GM12878 (cell line): Measurements from ENCODE around the gene MAGI2. TPM values are rescaled to one million over a fixed set of nuclear protein-coding genes. Genes with fewer than 3 reads are reported as not detected.

Source experiments
- ATAC-seq: fragments of 200-7000 bp; cut with Tn5 transposase; 3 replicates; pipeline ENCODE4 v1.9.1; 2020; ENCODE audit warnings: mild to moderate bottlenecking, moderate library complexity
- BruUV-seq: library from RNA; stranded (reverse); fragments of 400-500 nt; replicated peaks from 2 replicates; lab custom pipeline; 2021; lab: Mats Ljungman, UMichigan
- CTCF ChIA-PET: fragments of 300-600 bp; sonication (Branson Sonifier 250); formaldehyde crosslinking; extraction: SDS; loops from one replicate; lab custom pipeline; 2021; ENCODE audit warnings: inconsistent platforms; lab: Yijun Ruan, JAX
- POLR2A ChIA-PET: fragments of 350-600 bp; formaldehyde crosslinking; extraction: SDS; loops from one replicate; lab custom pipeline; 2021; ENCODE audit warnings: inconsistent platforms; lab: Charles Lee
- RAD21 ChIA-PET: fragments of 300-600 bp; sonication (Branson Sonifier 250); formaldehyde crosslinking; loops from one replicate; lab custom pipeline; 2023; ENCODE audit warnings: antibody characterized with exemption; ENCODE audit not compliant: unreplicated experiment; lab: Charles Lee
- SMC1A ChIA-PET: fragments of 300-600 bp; sonication (Branson Sonifier 250); formaldehyde crosslinking; loops from one replicate; lab custom pipeline; 2023; ENCODE audit not compliant: unreplicated experiment, uncharacterized antibody; lab: Charles Lee
- DNase-seq: peaks from one replicate; pipeline ENCODE4 v3.0.0-alpha.2; 2011; ENCODE audit warnings: low read depth, low spot score
- FAIRE-seq: peaks from 3 replicates; lab custom pipeline; 2011; peaks lifted over from hg19 to GRCh38; lab: Jason Lieb, UNC
- H2AFZ ChIP-seq: 2 replicates; pipeline ENCODE4 v1.6.0; 2011; ENCODE audit warnings: low read depth, low read length, control low read depth; ENCODE audit not compliant: control insufficient read depth
- H3K27ac ChIP-seq: 2 replicates; pipeline ENCODE4 v1.5.1; 2011; ENCODE audit warnings: control low read depth; ENCODE audit not compliant: control insufficient read depth, insufficient read depth
- H3K27me3 ChIP-seq, 2 experiments: replicated peaks in 1 of 2; 2 replicates each; pipeline versions ENCODE4 v1.6.0 to v1.6.1; 2011; ENCODE audit warnings: low read length in 1 of 2; ENCODE audit not compliant: control insufficient read depth in 2 of 2, insufficient read depth in 2 of 2
- H3K36me3 ChIP-seq, 2 experiments: 2 replicates each; pipeline ENCODE4 v1.5.1; 2011; ENCODE audit warnings: low read length in 1 of 2; ENCODE audit not compliant: control insufficient read depth in 2 of 2, insufficient read depth in 2 of 2
- H3K4me1 ChIP-seq: 2 replicates; pipeline ENCODE4 v1.6.1; 2011; ENCODE audit warnings: mild to moderate bottlenecking, low read length, moderate library complexity, mixed read lengths; ENCODE audit not compliant: control insufficient read depth, insufficient read depth
- H3K4me2 ChIP-seq: 2 replicates; pipeline ENCODE4 v1.6.0; 2011; ENCODE audit warnings: control low read depth; ENCODE audit not compliant: control insufficient read depth, insufficient read depth
- H3K4me3 ChIP-seq: fragments of 200-600 bp; sonication (generic); 2 replicates; pipeline ENCODE4 v1.5.1; 2016
- H3K79me2 ChIP-seq: 2 replicates; pipeline ENCODE4 v1.6.0; 2011; ENCODE audit warnings: low read length; ENCODE audit not compliant: control insufficient read depth, insufficient read depth
- H3K9ac ChIP-seq: 2 replicates; pipeline ENCODE4 v1.8.0; 2011; ENCODE audit warnings: low read length, control low read depth, mixed read lengths; ENCODE audit not compliant: control insufficient read depth, insufficient read depth
- H3K9me3 ChIP-seq: replicated peaks from 3 replicates; pipeline ENCODE4 v1.5.1; 2011; ENCODE audit warnings: mild to moderate bottlenecking, low read length; ENCODE audit not compliant: control insufficient read depth, insufficient read depth
- H4K20me1 ChIP-seq: 2 replicates; pipeline ENCODE4 v1.6.0; 2011; ENCODE audit not compliant: control insufficient read depth, insufficient read depth
- CTCF ChIP-seq, 3 experiments: IDR thresholded peaks in 2 of 3; conservative IDR thresholded peaks in 1 of 3; 2 replicates each; pipeline ENCODE4 v1.5.1; 2011; ENCODE audit warnings: low read depth in 3 of 3, low read length in 3 of 3, mild to moderate bottlenecking in 3 of 3, control low read depth in 2 of 3, moderate library complexity in 2 of 3, inconsistent platforms in 1 of 3, mixed read lengths in 1 of 3; ENCODE audit not compliant: control insufficient read depth in 2 of 3, insufficient read depth in 1 of 3; ENCODE audit errors: extremely low read depth in 1 of 3
- E2F4 ChIP-seq: IDR thresholded peaks from 2 replicates; pipeline ENCODE4 v1.6.1; 2012; ENCODE audit warnings: low read depth, low read length, improper control_type of control experiment
- EGR1 ChIP-seq, 2 experiments: IDR thresholded peaks; 1 replicate in 1 of 2; 2 replicates in 1 of 2; pipeline ENCODE4 v1.6.1; 2011 to 2012; ENCODE audit warnings: low read depth in 2 of 2, low read length in 2 of 2, borderline replicate concordance in 1 of 2, mild to moderate bottlenecking in 1 of 2, moderate library complexity in 1 of 2
- HSF1 ChIP-seq: fragments of 150-350 bp; IDR thresholded peaks from 2 replicates; pipeline ENCODE4 v1.6.1; 2014; ENCODE audit warnings: mild to moderate bottlenecking, low read depth, low read length
- IKZF1 ChIP-seq: fragments of 450-650 bp; conservative IDR thresholded peaks from 2 replicates; pipeline ENCODE4 v1.6.1; 2017; ENCODE audit warnings: antibody characterized with exemption, mild to moderate bottlenecking
- MEF2A ChIP-seq: IDR thresholded peaks from 2 replicates; pipeline ENCODE4 v1.6.1; 2011; ENCODE audit warnings: low read depth, mild to moderate bottlenecking, low read length, moderate library complexity; ENCODE audit not compliant: insufficient read depth
- MEF2B ChIP-seq: fragments of 450-650 bp; IDR thresholded peaks from 2 replicates; pipeline ENCODE4 v1.6.1; 2018; ENCODE audit warnings: mild to moderate bottlenecking, moderate library complexity; ENCODE audit not compliant: partially characterized antibody, poor library complexity, severe bottlenecking
- MTA3 ChIP-seq: IDR thresholded peaks from 2 replicates; pipeline ENCODE4 v1.6.1; 2012; ENCODE audit warnings: low read length, inconsistent platforms, borderline replicate concordance
- NFYB ChIP-seq: IDR thresholded peaks from 2 replicates; pipeline ENCODE4 v1.6.1; 2011; ENCODE audit warnings: low read depth, mild to moderate bottlenecking, low read length, improper control_type of control experiment, moderate library complexity; ENCODE audit not compliant: insufficient read depth
- PML ChIP-seq: IDR thresholded peaks from 2 replicates; pipeline ENCODE4 v1.6.1; 2012; ENCODE audit warnings: low read length, inconsistent platforms
- RAD21 ChIP-seq: IDR thresholded peaks from 2 replicates; pipeline ENCODE4 v1.6.1; 2011; ENCODE audit warnings: mild to moderate bottlenecking, low read depth, low read length, moderate library complexity; ENCODE audit not compliant: insufficient read depth
- RCOR1 ChIP-seq: conservative IDR thresholded peaks from 2 replicates; pipeline ENCODE4 v1.6.1; 2012; ENCODE audit warnings: low read depth, low read length, improper control_type of control experiment
- RELA ChIP-seq: fragments of 450-650 bp; IDR thresholded peaks from 2 replicates; pipeline ENCODE4 v1.8.0; 2014; ENCODE audit warnings: borderline replicate concordance; ENCODE audit not compliant: partially characterized antibody
- REST ChIP-seq: IDR thresholded peaks from 2 replicates; pipeline ENCODE4 v1.6.1; 2012; ENCODE audit warnings: mild to moderate bottlenecking, low read depth, low read length
- TARDBP ChIP-seq: IDR thresholded peaks from 2 replicates; pipeline ENCODE4 v1.6.1; 2016; ENCODE audit warnings: borderline replicate concordance
- TCF7 ChIP-seq: IDR thresholded peaks from 2 replicates; pipeline ENCODE4 v1.6.1; 2014; ENCODE audit warnings: antibody characterized with exemption, borderline replicate concordance
- WGBS: methylation state at CpG from one replicate; pipeline ENCODE4 v1.1.6; 2016; ENCODE audit warnings: low lambda C conversion rate; ENCODE audit not compliant: insufficient replicate concordance, insufficient coverage; ENCODE audit errors: missing lambda C conversion rate; 5-methylcytosine and 5-hydroxymethylcytosine counted together
- in situ Hi-C: fragments of 300-500 bp; cut with MboI; formaldehyde crosslinking; loops from 9 replicates; pipeline ENCODE4 v1.14.3; 2018; ENCODE audit warnings: mixed read lengths
- intact Hi-C: fragments of 100-400 bp; cut with micrococcal nuclease; formaldehyde crosslinking; loops from one replicate; pipeline ENCODE4 v1.14.2; 2022; ENCODE audit not compliant: unreplicated experiment
- polyA plus RNA-seq, 11 experiments: library from polyadenylated mRNA; depleted of rRNA in 4 of 11; unstranded in 6 of 11; stranded (reverse) in 5 of 11; fragments of >200 nt; fragmentation: Nextera tagmentation in 4 of 11; fragmentation: Illumina TruSeq in 1 of 11; extraction: Ambion mirVana in 4 of 11; extraction: Trizol in 1 of 11; gene quantifications; 1 replicate in 1 of 11; 2 replicates in 10 of 11; pipeline versions ENCODE4 v1.2.1 to v1.2.3, GENCODE V29; 2011 to 2016; ENCODE audit warnings: inconsistent platforms in 2 of 11, missing spikeins in 2 of 11, low read depth in 1 of 11
- total RNA-seq, 4 experiments: library from RNA; depleted of rRNA in 3 of 4; stranded (reverse); fragments of >200 nt in 3 of 4; fragmentation: Illumina TruSeq in 1 of 4; extraction: Trizol in 1 of 4; gene quantifications; 2 replicates each; pipeline versions ENCODE4 v1.2.1 to v1.2.3, GENCODE V29; 2013 to 2021

MAGI2 gene
- total and polyA plus RNA-seq, 10 of the 15 experiments (the other 5 are each of a cell fraction or from before 2014, with no cell fraction given) = 0.01 to 0.31 (median 0.05) TPM; not detected in 2

- ATAC-seq (peak; percentile 72), DNase-seq (no peak), FAIRE-seq (no peak)
- Histone ChIP-seq H3K4me1 (no peaks in the 10 kb centered on the region), H3K9ac (no peak overlapping the region), H3K79me2 (no peaks in the 10 kb centered on the region), H3K27ac (no peak overlapping the region), H3K4me3 (no peak overlapping the region), H3K9me3 (no peaks in the 10 kb centered on the region), H3K36me3 (no peaks in the 10 kb centered on the region), H4K20me1 (no peaks in the 10 kb centered on the region), H3K27me3 (no peaks in the 10 kb centered on the region; a peak in 1 of 4 replicates), H2AFZ (no peak overlapping the region), H3K4me2 (no peak overlapping the region)
- RAD21 ChIA-PET = interaction anchor here (0.8 kb wide), 1 partner anchor 114 kb away, joined by 4 read pairs; no protein-coding TSS in a partner anchor
- POLR2A ChIA-PET = no interaction called here
- BruUV-seq = no TSS peak
- intact Hi-C loops = no loop called here
- in situ Hi-C loops = no loop called here
- CTCF ChIA-PET = interaction anchor here (1.1 to 1.7 kb wide), 4 partner anchors 11 to 300 kb away, joined by 3 to 9 read pairs (median 4); no protein-coding TSS in a partner anchor
- WGBS = 3% methylated on average over 2 of the region's 2 CpGs
- SMC1A ChIA-PET = interaction anchor here (0.6 to 0.7 kb wide), 3 partner anchors 12 to 1139 kb away, joined by 3 read pairs; no protein-coding TSS in a partner anchor
- TF ChIP-seq TARDBP (no peak), MTA3 (no peak), RELA (no peak), RAD21 (peak; percentile 51; the same call in 1 of the 2 replicates), NFYB (no peak), TCF7 (no peak), E2F4 (no peak), PML (no peak), RCOR1 (no peak), EGR1 (IDR thresholded peaks at IDR 0.05; ENCODE audit: borderline replicate concordance in 1 of 2, low read depth in 2 of 2, low read length in 2 of 2) (no peak), REST (no peak), MEF2B (no peak), CTCF (IDR thresholded peaks at IDR 0.05 in 2 of 3, conservative IDR thresholded peaks at IDR 0.05 in 1 of 3; ENCODE audit: control insufficient read depth in 2 of 3, extremely low read depth in 1 of 3, insufficient read depth in 1 of 3, low read depth in 3 of 3, low read length in 3 of 3) (peak; percentile 31 to 47 (median 37); a peak in 4 of 6 replicates), HSF1 (no peak), MEF2A (no peak), IKZF1 (no peak)
These were observed 1319.2 kb downstream of the MAGI2 start for GRCh38 chr7:78134256-78134655.
